Muscle layer of duodenum (tissue), 2 donors: Measurements from ENCODE around the gene KSR2.
"Not testable (repeated sequence)": the region's sequence is repeated elsewhere in the genome, so short reads cannot be mapped to it uniquely, and the experiment has no call there.

Source experiments
- H3K27ac ChIP-seq: one replicate; pipeline ENCODE4 v1.7.0; 2013; ENCODE audit warnings: mild to moderate bottlenecking, low read length
- H3K27me3 ChIP-seq: one replicate; pipeline ENCODE4 v1.7.0; 2013; ENCODE audit warnings: low read depth, mild to moderate bottlenecking, control low read depth, low read length
- H3K36me3 ChIP-seq, 2 donors: one replicate each; pipeline ENCODE4 v1.7.0; 2013; ENCODE audit warnings: low read length in 2 of 2, control low read depth in 1 of 2, mild to moderate bottlenecking in 1 of 2; ENCODE audit not compliant: insufficient read depth in 2 of 2, control insufficient read depth in 1 of 2
- H3K4me1 ChIP-seq, 2 donors: one replicate each; pipeline ENCODE4 v1.7.0; 2013; ENCODE audit warnings: low read length in 2 of 2, mild to moderate bottlenecking in 2 of 2, control low read depth in 1 of 2, moderate library complexity in 1 of 2; ENCODE audit not compliant: insufficient read depth in 2 of 2, control insufficient read depth in 1 of 2
- H3K4me3 ChIP-seq, 2 donors: one replicate each; pipeline ENCODE4 v1.7.0; 2013; ENCODE audit warnings: low read length in 2 of 2, low read depth in 1 of 2, mild to moderate bottlenecking in 1 of 2
- H3K9me3 ChIP-seq, 2 donors: one replicate each; pipeline ENCODE4 v1.7.0; 2013; ENCODE audit warnings: low read length in 2 of 2, control low read depth in 1 of 2, mild to moderate bottlenecking in 1 of 2; ENCODE audit not compliant: control insufficient read depth in 1 of 2
- donor health status: healthy.

Gene KSR2

GRCh38 chr12:117907108-117907689, 61.6 kb downstream of the KSR2 start:
- H3K36me3 ChIP-seq, result no peaks in the 10 kb centered on the region
- no peaks in the 10 kb centered on the region for H3K4me1 ChIP-seq
- H3K4me3 ChIP-seq, result no peak overlapping the region
- no peaks in the 10 kb centered on the region for H3K27me3 ChIP-seq
- peaks cover 3 to 9% of the 10 kb centered on the region in 2 donors for H3K9me3 ChIP-seq
- no peak overlapping the region for H3K27ac ChIP-seq

DNA sequence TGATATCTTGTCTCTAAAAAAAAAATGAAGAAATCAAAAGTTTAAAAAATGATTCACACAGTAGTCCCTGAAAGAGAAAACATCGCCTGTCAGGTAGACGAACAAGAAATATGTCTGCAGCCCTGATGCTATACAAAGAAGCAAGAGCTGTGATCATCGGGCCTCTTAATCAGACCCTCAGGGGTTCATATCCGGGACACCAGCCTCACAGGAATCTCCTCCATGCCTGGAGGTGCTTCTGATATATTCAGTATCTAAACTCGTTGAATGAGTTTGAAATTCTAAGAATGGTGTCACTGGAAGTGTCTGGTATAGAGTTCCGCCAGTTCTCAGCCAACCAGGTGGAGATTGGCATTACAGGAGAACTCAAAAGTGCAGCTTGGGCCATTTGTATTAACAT, 64.7 kb downstream of the KSR2 start:
- Histone ChIP-seq H3K9me3 (peaks cover 0 to 5% of the 10 kb centered on the region in 2 donors), H3K27me3 (no peaks in the 10 kb centered on the region), H3K27ac (no peak overlapping the region), H3K36me3 (no peaks in the 10 kb centered on the region), H3K4me3 (no peak overlapping the region), H3K4me1 (no peaks in the 10 kb centered on the region)

GRCh38 chr12:117903110-117903840, 65.5 kb downstream of the KSR2 start:
- H3K36me3 ChIP-seq, result no peaks in the 10 kb centered on the region
- H3K4me3 ChIP-seq, result no peak overlapping the region
- H3K27me3 ChIP-seq, result no peaks in the 10 kb centered on the region
- H3K4me1 ChIP-seq, result no peaks in the 10 kb centered on the region
- H3K9me3 ChIP-seq, result peaks cover 0 to 5% of the 10 kb centered on the region in 2 donors
- H3K27ac ChIP-seq, result no peak overlapping the region

DNA sequence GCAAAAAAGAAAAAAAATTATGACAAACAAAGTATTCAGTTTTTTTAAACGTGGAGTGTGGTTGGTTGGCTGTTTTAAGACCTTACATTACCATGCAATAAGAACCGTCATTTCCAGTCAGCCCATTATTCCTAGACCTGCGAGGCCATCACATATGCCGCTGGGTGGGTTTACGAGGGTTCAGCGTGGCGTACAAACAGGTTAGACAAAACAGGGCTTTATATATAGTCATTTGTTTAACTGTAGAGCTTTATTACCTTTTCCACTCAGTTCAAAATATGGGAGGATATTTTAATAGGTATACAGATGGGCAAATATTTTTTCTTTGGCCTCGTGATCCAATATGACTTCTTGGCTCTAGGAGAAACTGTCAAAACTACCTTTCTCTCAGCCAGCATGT, 67.2 kb downstream of the KSR2 start:
- Histone ChIP-seq H3K27me3 (no peaks in the 10 kb centered on the region), H3K36me3 (no peaks in the 10 kb centered on the region), H3K27ac (no peak overlapping the region), H3K4me3 (no peak overlapping the region), H3K9me3 (peaks cover 0 to 5% of the 10 kb centered on the region in 2 donors), H3K4me1 (no peaks in the 10 kb centered on the region)

DNA sequence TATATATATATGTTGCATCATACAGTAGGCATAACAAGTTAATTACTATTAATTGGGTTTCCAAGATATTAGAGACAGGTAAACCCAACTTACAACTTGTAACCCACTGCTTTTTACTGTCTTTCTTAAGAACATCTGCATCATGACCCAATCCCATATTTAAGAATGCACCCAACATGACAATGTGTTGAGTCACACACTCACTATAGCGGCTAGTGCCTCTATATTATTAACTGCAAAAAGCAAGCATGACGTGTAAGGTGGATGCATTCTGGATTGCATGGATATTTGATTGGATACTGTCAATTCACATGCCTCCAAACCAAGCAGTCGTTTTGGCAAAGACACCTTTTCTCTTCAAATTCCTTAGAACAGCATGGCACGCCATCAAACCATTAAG, 68.2 kb downstream of the KSR2 start:
- no peaks in the 10 kb centered on the region for H3K27me3 ChIP-seq
- H3K4me1 ChIP-seq, result no peaks in the 10 kb centered on the region
- H3K4me3 ChIP-seq, result no peak overlapping the region
- H3K9me3 ChIP-seq, result peaks cover 0 to 5% of the 10 kb centered on the region in 2 donors
- no peaks in the 10 kb centered on the region for H3K36me3 ChIP-seq
- no peak overlapping the region for H3K27ac ChIP-seq

DNA sequence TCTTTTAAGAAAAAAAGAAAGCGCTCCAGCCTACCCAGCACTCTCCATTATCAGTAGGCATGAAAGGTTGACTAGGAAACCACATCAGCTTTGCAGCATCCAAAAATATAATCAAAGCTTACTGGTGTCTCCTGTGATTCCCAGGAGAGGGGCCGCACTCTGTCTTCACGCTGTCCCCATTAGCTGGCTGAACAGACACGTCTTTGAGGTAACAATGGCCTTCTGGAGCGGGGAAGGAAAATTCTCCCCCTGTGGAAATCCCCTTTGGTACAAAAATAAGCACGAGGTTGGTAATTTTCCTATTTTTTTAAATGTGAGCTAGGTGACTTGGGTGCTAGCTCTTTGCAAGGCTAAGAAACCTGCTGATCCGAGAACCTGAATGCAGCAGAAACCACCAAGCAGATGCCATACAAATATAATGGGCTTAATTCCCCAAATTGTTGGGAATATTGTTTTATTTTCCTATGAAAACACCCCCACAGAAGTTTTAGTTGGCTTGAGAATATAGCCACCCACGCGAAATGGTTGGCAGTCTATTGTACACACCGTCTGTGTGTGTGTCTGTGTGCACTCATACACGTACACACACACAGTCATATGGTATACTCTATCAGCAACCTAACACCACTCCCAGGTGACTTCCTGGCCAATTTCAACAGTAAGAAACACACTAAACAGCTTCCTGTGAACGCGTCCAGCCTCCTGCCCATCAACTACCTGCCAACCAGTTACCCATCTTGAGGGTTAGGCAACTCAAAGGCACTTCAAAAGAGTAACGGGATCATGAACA, 71.2 kb downstream of the KSR2 start:
- Histone ChIP-seq H3K27ac (no peak overlapping the region), H3K9me3 (peaks cover 0 to 5% of the 10 kb centered on the region in 2 donors), H3K4me1 (no peaks in the 10 kb centered on the region), H3K4me3 (no peak overlapping the region), H3K27me3 (no peaks in the 10 kb centered on the region), H3K36me3 (no peaks in the 10 kb centered on the region)

GRCh38 chr12:117896009-117896408, 72.8 kb downstream of the KSR2 start:
- Histone ChIP-seq H3K36me3 (no peaks in the 10 kb centered on the region), H3K9me3 (peaks cover 0 to 5% of the 10 kb centered on the region in 2 donors), H3K4me3 (no peak overlapping the region), H3K27me3 (no peaks in the 10 kb centered on the region), H3K4me1 (no peaks in the 10 kb centered on the region), H3K27ac (no peak overlapping the region)

DNA sequence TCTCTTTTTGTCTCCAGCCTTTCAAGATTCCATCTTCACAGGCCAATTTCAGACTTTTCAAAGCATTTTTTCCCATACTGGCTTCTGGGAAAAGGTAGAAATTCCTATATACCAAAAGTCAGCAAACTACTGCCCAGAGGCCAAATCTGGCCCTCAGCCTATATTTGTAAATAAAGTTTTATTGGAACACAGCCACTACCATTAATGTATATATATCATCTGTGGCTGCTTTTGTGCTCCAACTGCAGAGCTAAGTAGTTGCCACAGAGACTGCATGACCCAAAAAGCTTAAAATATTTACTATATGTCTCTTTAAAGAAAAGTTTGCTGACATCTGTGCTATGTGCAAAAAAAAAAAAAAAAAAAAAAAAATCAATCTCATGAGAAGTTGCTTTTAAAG, 76.3 kb downstream of the KSR2 start:
- H3K9me3 ChIP-seq, result no peaks in the 10 kb centered on the region
- no peaks in the 10 kb centered on the region for H3K4me1 ChIP-seq
- H3K27me3 ChIP-seq, result no peaks in the 10 kb centered on the region
- H3K36me3 ChIP-seq, result no peaks in the 10 kb centered on the region
- H3K27ac ChIP-seq, result no peak overlapping the region
- no peak overlapping the region for H3K4me3 ChIP-seq

DNA sequence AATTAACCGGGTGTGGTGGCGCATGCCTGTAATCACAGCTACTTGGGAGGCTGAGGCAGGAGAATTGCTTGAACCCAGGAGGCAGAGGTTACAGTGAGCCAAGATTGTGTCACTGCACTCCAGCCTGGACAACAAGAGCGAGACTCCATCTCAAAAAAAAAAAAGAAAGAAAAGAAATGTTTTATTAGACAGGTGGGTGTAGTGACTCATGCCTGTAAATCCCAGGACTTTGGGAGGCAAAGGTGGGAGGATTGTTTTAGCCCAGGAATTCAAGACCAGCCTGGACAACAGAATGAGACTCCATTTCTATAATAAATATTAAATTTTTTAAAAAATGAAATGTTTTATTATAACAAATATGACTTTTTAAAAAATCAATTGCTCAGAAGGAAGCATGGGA, 77.5 kb downstream of the KSR2 start:
- not testable (repeated sequence) for H3K27me3 ChIP-seq, H3K36me3 ChIP-seq, H3K27ac ChIP-seq, H3K4me1 ChIP-seq, H3K9me3 ChIP-seq, H3K4me3 ChIP-seq

- no peaks in the 10 kb centered on the region for H3K36me3 ChIP-seq
- no peaks in the 10 kb centered on the region for H3K4me1 ChIP-seq
- H3K4me3 ChIP-seq, result no peak overlapping the region
- H3K27ac ChIP-seq, result no peak overlapping the region
- no peaks in the 10 kb centered on the region for H3K27me3 ChIP-seq
- H3K9me3 ChIP-seq, result no peaks in the 10 kb centered on the region
Observed at GRCh38 chr12:117890644-117891043, 78.1 kb downstream of the KSR2 start.

DNA sequence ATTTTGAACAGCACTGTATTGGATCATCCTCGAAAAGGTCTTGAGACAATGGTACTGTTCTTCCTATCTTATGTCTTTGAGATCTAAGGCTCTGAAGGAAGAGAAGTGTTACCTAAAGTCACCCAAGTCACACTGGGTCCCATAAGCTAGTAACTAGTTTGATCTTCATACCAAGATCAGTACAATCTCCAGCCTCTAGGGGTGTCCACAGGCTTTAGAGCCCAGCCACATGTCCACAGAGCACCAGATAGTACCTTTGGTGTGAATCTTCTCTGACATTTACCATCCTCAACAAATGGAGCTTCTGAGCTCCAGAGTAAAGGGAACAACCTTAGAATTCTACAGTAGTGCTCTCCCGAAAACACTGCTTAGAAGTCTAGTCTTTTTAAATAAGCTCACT, 78.7 kb downstream of the KSR2 start:
- Histone ChIP-seq H3K4me1 (no peaks in the 10 kb centered on the region), H3K27me3 (no peaks in the 10 kb centered on the region), H3K27ac (no peak overlapping the region), H3K36me3 (no peaks in the 10 kb centered on the region), H3K4me3 (no peak overlapping the region), H3K9me3 (no peaks in the 10 kb centered on the region)
